ENCODE measurements around the gene NOS1AP.

- TF ChIP-seq CREB5 (CRISPR knock-in tag; IDR thresholded peaks at IDR 0.05; ENCODE audit: low read depth) (no peak), ZFP30 (CRISPR knock-in tag; IDR thresholded peaks at IDR 0.05) (no peak), ZC3H10 (CRISPR knock-in tag; IDR thresholded peaks at IDR 0.05) (no peak), ZNF8 (CRISPR knock-in tag; IDR thresholded peaks at IDR 0.05) (no peak), PPARA (CRISPR knock-in tag; IDR thresholded peaks at IDR 0.05; ENCODE audit: borderline replicate concordance) (no peak), PATZ1 (CRISPR knock-in tag; IDR thresholded peaks at IDR 0.05; ENCODE audit: borderline replicate concordance) (no peak), TSHZ2 (CRISPR knock-in tag; IDR thresholded peaks at IDR 0.05) (no peak), ZFP3 (CRISPR knock-in tag; IDR thresholded peaks at IDR 0.05) (no peak)
Measured at GRCh38 chr1:162317621-162318020, 248.1 kb downstream of the NOS1AP start.

Data from SK-N-SH treated with all-trans-retinoic acid at 6 μM for 48 hours (cell line).